Measurements from ENCODE around the gene NUP88.

Gene NUP88

GRCh38 chr17:5354310-5354709, 65.2 kb downstream of the NUP88 start:
- DNase-seq = no peak

- DNase-seq = no peak
Observed at GRCh38 chr17:5352681-5353289, 66.7 kb downstream of the NUP88 start.

- DNase-seq = no peak
Observed at GRCh38 chr17:5344914-5345313, 74.5 kb downstream of the NUP88 start.
